NCI-H2107 treated with DMSO at 0.1 percent for 48 hours (cell line): ENCODE measurements around the gene KLHDC3.
"Not testable (repeated sequence)": the region's sequence is repeated elsewhere in the genome, so short reads cannot be mapped to it uniquely, and the experiment has no call there.

Experiments used
- DNase-seq: peaks from one replicate; lab custom pipeline; 2025; ENCODE audit not compliant: unreplicated experiment; lab: John Stamatoyannopoulos, UW

KLHDC3 gene

GRCh38 chr6:43026365-43026764 lies 12.3 kb downstream of the KLHDC3 start:
- no peak for DNase-seq

DNA sequence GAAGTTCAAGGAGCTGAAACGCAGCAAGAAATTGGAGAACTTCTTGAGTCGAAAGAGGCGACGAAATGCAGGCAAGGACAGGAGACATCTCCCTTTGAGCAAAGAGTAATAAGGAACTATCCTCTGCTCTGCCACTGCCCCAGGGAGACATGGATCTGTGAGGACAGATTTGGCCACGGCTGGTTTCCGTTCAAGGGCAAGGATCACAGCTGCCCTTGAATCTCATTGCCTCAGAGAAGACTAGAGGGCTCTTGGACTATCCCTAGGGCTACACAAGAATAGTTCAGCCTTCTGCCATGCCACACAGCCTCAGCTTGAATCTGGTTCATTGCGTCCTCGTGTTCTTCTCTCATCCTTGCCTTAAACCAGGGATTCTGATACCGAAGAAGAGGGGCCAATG lies 15.1 kb downstream of the KLHDC3 start:
- DNase-seq, result no peak

DNA sequence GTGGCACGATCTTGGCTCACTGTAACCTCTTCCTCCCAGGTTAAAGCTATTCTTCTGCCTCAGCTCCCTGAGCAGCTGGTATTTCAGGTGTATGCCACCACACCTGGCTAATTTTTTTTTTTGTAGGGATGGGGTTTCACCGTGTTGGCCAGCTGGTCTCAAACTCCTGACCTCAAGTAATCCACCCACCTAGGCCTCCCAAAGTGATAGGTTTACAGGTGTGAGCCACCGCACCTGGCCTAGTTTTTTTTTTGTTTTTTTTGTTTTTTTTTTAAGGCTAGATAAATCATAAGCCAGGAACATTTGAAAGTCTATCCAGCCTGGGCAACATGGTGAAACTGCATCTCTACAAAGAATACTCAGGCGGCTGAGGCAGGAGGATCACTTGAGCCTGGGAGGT lies 18.3 kb downstream of the KLHDC3 start:
- DNase-seq, result no peak

GRCh38 chr6:43033496-43034189 lies 19.6 kb downstream of the KLHDC3 start:
- DNase-seq, result no peak

- no peak for DNase-seq
These were observed 20.1 kb downstream of the KLHDC3 start for GRCh38 chr6:43034190-43034525.

DNA sequence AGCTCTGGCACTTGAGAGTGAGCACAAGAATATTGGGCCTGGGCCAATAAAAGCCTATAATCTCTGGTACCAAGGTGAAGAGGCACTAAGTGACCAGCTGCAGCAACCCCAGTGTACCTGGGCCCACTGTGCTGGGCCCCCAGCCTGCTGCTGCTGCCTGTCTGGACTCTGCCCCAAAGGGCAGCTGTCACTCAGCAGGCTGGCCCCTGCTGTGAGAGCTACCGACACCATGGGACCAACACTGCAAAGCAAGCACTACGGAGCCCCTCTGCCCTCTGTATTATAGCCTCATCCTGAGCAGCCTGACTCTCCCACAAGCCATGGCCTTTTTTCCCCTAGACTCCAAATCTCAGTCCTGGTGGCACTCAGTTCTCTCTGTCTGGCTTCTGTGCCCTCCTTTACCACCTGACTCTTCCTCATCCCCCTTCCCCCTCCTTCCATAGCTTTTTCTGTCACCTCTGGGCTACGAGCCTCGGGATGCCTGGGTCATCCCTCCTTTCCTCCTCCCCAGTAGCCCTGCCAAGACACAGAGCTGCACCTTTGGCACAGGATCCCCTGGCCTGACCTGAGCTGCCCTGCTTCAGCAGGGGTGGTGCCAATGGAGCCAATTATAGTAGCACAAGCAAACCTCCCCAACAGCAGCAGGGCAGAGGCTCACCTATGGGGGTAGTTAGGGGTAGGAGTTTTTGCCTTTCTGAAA lies 21.6 kb downstream of the KLHDC3 start:
- no peak for DNase-seq

DNA sequence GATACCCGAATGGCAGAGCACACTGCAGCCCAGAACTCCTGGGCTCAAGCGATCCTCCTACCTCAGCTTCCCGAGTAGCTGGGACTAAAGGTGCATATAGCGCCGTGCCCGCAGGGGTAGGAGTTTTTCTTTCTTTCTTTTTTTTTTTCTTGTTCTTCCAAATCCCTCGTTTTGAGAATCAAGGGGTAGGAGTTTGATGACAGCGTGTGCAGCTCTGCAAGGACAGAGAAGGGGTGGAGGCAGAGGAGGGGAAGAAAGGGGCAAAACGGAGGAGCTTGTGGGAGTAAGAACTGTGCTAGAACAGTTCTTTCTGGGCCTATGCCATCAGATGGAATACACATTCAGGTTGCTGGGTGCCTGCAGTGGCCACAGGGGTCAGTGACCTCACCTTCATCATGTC lies 22.7 kb downstream of the KLHDC3 start:
- no peak for DNase-seq

- no peak for DNase-seq
These were observed 23.1 kb downstream of the KLHDC3 start for GRCh38 chr6:43037197-43037596.

- no peak for DNase-seq
These were observed 23.7 kb downstream of the KLHDC3 start for GRCh38 chr6:43037706-43038105.

DNA sequence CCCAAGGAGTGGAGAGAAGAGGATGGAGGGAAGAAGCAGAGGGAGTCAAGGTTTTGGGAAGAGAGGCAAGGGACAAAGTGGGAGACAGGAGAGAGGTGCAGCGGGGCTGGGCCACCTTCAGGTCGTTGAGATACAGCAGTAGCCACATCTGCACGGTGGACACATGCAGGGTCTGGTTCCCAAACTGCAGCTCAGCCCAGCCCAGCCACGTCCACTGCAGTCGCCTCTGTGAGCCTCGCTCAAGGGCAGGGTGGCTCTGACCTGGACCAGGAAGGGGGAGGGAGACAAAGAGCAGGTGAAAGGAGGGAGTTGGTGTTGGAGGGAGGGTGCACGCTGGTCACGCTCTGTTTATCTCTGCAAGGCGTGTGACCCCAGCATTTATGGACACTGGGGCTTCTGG lies 24.7 kb downstream of the KLHDC3 start:
- no peak for DNase-seq

GRCh38 chr6:43040542-43041257 lies 26.7 kb downstream of the KLHDC3 start:
- no peak for DNase-seq

- DNase-seq, result not testable (repeated sequence)
These were observed 27.4 kb downstream of the KLHDC3 start for GRCh38 chr6:43041475-43041874.

DNA sequence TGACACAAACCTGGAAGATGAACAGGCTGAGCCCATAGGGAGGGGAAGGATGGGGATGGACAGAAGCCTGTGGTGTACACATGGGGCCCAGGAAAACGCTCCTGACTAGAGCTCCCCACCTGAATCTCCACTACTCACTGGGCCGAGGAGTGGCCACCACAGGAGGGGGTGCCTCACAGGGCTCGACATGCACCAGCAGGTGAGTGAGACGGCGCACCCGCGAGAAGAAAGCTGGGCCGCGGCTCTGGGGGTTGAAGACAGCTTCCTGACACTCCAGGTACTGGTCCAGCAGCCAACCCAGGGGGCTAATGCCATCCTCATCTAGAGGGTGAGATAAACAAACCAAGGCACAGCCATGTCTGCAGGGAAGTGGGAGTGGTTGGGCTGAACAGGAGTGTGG lies 29.3 kb downstream of the KLHDC3 start:
- no peak for DNase-seq

DNA sequence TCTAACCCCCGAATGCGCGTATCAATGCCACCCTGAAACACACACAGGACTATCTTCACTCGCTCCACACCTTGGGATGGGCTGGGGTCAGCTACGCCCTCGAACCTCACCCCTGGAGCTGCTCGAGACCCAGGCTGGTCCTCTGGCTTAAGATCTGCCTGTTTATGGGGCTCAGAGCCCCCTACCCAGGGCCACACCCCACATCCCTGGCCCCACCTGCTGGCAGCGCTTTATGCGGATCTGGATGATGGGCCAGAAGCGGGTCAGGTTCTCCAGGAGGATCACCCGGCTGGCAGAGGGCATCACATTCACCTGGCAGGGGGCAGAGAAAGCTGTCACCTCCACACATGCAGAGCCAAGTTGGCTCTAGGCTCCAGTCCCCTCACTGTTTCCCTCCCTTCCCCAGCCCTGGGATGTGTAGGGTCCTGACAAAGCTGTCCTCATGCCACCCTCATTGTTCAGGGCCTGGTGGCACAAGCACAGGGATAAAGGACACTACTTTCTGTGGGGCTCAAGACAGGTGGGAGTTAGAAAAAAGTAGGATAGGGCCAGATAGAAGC lies 31.4 kb downstream of the KLHDC3 start:
- no peak for DNase-seq

DNA sequence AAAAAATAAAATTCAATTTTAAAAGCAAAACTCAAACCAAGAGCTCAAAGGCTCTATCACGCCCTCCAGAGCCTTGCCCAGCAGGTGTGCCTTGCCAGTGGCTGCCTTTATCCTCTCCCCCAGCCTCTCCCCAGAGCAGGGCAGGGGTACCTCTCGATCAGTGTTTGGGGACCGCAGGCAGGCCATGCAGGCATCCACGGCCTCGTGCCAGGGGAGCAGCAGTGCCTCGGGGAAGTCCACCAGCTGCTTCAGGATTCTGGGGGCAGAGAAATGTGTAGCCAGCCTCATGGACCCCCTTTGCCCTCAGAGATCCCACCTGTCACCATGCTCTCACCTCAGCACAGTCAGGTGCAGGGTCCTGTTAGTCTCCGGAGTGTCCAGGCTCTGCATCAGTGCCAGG lies 33.9 kb downstream of the KLHDC3 start:
- DNase-seq, result no peak

GRCh38 chr6:43050981-43051380 lies 36.9 kb downstream of the KLHDC3 start:
- no peak for DNase-seq

DNA sequence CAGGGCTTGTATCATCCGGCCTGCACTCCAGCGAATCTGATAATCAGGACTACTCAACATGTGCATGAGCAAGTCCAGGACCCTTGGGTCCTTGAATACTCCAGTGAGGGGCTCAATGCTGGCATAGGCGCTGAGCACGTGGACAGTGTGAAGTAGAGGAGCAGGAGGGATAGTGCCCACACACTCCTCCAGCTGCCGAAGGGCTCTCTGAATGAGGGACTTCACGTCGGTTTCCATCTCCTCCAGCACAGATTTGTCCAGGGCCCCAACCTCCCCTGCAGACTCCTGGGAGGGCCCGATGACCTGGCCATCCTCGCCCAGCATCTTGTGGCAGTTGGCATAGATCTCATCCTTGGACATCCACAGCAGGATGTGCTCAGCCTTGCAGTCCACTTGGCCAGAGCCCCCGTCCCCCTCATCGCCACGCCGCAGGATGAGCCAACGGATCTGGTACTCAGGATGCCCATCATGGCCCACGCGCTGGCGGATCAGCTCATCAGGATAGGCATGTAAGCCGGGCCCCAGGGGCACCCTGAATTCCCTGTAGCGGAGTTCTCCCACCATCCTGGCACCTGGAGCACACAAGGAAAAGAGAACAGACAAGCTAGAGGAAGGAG lies 38.3 kb downstream of the KLHDC3 start:
- DNase-seq, result no peak

DNA sequence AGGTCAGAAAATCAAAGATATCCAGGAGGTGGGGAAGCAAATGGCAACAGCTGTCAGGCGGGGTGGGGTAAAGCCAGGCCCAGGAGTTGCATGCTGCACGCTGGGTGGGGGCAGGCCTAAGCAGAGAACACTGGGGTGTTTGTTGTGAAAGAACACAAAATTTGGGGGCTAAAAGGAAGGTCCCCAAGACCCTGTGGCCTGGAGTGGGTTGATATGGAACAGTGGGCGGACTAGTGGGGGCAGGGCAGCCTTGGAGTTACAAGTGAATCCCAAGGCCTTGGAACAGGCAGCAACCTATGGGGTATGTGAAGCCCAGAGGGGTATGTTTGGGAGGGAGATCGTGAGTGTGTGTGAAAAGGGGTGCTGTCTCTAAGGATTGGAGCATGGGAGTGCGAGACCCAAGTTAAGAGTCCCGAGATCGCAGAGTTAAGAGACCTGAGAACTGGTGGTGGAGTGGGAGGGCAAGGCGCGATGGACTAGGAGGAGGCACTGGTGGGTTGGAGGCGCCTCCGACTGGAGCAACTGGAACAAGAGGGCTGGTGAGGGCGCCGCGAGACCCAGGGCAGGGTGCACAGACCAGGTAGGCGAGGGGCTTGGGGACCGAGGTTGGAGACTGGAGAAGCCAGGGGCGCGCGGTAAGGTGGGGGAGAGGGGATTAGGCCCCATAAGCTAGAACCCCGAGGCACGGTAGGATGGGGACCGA lies 38.9 kb downstream of the KLHDC3 start:
- DNase-seq, result no peak

GRCh38 chr6:43053545-43054205 lies 39.6 kb downstream of the KLHDC3 start, which contains the start of gene CUL7:
TSS of gene CUL7 (minus strand) at chr6:43053851. CDS start at chr6:43052788, 1,063 bp downstream.
- peak; percentile 64 for DNase-seq

GRCh38 chr6:43054206-43054943 lies 40.3 kb downstream of the KLHDC3 start:
- DNase-seq, result no peak
